ENCODE measurements around the gene CNTN6. TPM values are rescaled to one million over a fixed set of nuclear protein-coding genes. Genes with fewer than 3 reads are reported as not detected.

Gene CNTN6
- total RNA-seq, 1 donor from 2014 or later: 0.07 TPM

- DNase-seq (no peak), ATAC-seq (no peak)
- intact Hi-C loops (cut with micrococcal nuclease): no loop called here
Measured at GRCh38 chr3:1263121-1263520, 170.3 kb downstream of the CNTN6 start.

- intact Hi-C loops (cut with micrococcal nuclease): no loop called here
- DNase-seq (no peak), ATAC-seq (no peak)
Measured at GRCh38 chr3:1269808-1270207, 177.0 kb downstream of the CNTN6 start.

GRCh38 chr3:1272546-1273265, 179.9 kb downstream of the CNTN6 start:
- ATAC-seq (no peak), DNase-seq (no peak)
- intact Hi-C loops (cut with micrococcal nuclease): no loop called here

- intact Hi-C loops (cut with micrococcal nuclease): no loop called here
- DNase-seq (no peak), ATAC-seq (no peak)
Measured at GRCh38 chr3:1275495-1275894, 182.7 kb downstream of the CNTN6 start.

- intact Hi-C loops (cut with micrococcal nuclease): no loop called here
- no peak for DNase-seq
- no peak for ATAC-seq
Measured at GRCh38 chr3:1287815-1288214, 195.0 kb downstream of the CNTN6 start.

GRCh38 chr3:1288805-1289494, 196.1 kb downstream of the CNTN6 start:
- no peak for ATAC-seq
- intact Hi-C loops (cut with micrococcal nuclease): no loop called here
- no peak for DNase-seq

- no peak for ATAC-seq
- no peak for DNase-seq
- intact Hi-C loops (cut with micrococcal nuclease): no loop called here
Measured at GRCh38 chr3:1292571-1293071, 199.8 kb downstream of the CNTN6 start.

- intact Hi-C loops (cut with micrococcal nuclease): no loop called here
- ATAC-seq (no peak), DNase-seq (no peak)
Measured at GRCh38 chr3:1294586-1294985, 201.8 kb downstream of the CNTN6 start.

- DNase-seq (no peak), ATAC-seq (no peak)
- intact Hi-C loops (cut with micrococcal nuclease): no loop called here
Measured at GRCh38 chr3:1318296-1319005, 225.6 kb downstream of the CNTN6 start.

GRCh38 chr3:1326546-1326945, 233.7 kb downstream of the CNTN6 start:
- no peak for ATAC-seq
- intact Hi-C loops (cut with micrococcal nuclease): no loop called here
- DNase-seq: no peak

- ATAC-seq: no peak
- DNase-seq: no peak
- intact Hi-C loops (cut with micrococcal nuclease): no loop called here
Measured at GRCh38 chr3:1330107-1330506, 237.3 kb downstream of the CNTN6 start.

GRCh38 chr3:1346386-1346785, 253.6 kb downstream of the CNTN6 start:
- DNase-seq (no peak), ATAC-seq (no peak)
- intact Hi-C loops (cut with micrococcal nuclease): no loop called here

GRCh38 chr3:1348547-1348946, 255.7 kb downstream of the CNTN6 start:
- DNase-seq (no peak), ATAC-seq (no peak)
- intact Hi-C loops (cut with micrococcal nuclease): no loop called here

- no peak for DNase-seq
- ATAC-seq: no peak
- intact Hi-C loops (cut with micrococcal nuclease): no loop called here
Measured at GRCh38 chr3:1350885-1351284, 258.1 kb downstream of the CNTN6 start.

GRCh38 chr3:1355691-1356090, 262.9 kb downstream of the CNTN6 start:
- ATAC-seq (no peak), DNase-seq (no peak)
- intact Hi-C loops (cut with micrococcal nuclease): no loop called here

- DNase-seq (no peak), ATAC-seq (no peak)
- intact Hi-C loops (cut with micrococcal nuclease): no loop called here
Measured at GRCh38 chr3:1356101-1356500, 263.3 kb downstream of the CNTN6 start.

GRCh38 chr3:1365528-1365927, 272.7 kb downstream of the CNTN6 start:
- intact Hi-C loops (cut with micrococcal nuclease): no loop called here
- DNase-seq (no peak), ATAC-seq (no peak)

- intact Hi-C loops (cut with micrococcal nuclease): no loop called here
- DNase-seq: no peak
- ATAC-seq: no peak
Measured at GRCh38 chr3:1374471-1374870, 281.6 kb downstream of the CNTN6 start.

GRCh38 chr3:1375145-1375544, 282.3 kb downstream of the CNTN6 start:
- DNase-seq (no peak), ATAC-seq (no peak)
- intact Hi-C loops (cut with micrococcal nuclease): no loop called here

- DNase-seq (no peak), ATAC-seq (peak; percentile 56)
- intact Hi-C loops (cut with micrococcal nuclease): no loop called here
Measured at GRCh38 chr3:1380926-1381646, 288.3 kb downstream of the CNTN6 start.
